ENCODE measurements around the gene MITF.

MITF gene

DNA sequence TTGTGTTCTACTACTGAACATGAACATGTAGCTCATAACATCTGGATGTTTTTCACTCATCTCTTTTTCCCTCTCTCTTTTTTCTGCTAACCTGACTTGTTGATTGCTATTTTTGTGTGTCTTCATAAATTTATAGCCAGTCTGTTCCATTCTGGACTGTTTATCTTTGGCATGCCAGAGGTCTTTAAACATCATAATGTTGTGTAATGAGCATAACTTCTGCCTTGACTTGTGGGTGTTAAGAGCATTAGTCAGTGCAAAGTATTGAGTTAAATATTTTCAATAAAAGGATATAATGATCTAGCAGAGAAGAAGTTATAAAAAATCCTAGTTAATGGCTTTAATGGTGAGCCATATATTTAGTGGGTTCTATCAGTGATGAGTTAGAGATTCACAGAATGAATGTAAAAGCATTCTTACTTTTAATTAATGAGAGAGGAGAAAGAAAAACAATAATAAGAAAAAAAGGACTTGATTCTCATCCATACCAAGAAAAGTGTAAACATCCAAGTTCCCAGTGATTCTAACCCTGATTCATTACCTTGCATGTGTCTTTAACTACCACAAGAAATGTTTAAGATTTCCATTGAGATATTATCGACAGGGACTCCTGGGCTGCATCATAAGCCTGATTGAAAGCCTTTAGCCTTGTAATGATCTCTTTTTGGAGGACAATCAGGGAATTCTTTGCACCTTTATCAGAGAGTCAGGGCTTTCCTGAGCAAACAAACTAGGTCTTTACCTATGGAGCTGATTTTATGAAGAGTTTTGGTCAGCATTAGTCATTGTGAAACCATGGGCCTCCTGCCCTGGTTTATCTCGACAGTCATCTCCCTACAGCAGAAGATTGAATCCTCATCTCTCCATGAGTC lies 22.9 kb downstream of the MITF start:
- DNase-seq (ENCODE audit: low read depth in 2 of 2) = no peak

DNA sequence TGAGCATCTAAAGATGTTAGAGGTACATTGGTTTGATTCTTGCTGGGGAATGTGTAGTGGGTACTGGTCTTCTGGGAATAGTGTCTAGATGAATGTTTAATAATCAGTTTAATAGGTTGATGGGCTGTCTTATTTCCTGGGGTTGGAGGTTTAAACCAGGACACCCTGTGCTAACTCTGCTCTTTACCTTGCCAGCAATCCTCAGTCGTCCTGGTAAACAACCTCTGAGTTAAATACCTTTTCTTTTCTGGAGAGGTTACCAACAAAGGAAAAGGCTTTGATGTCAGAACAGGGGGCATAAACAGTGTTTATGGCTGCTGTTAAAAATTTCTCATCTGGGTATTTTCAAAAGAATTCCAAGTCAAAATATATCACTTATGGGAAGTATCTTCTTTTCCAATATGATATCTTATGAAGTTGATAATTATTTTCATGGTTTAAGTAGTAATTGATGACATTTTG lies 23.5 kb downstream of the MITF start:
- no peak for DNase-seq (ENCODE audit: low read depth in 2 of 2)

DNA sequence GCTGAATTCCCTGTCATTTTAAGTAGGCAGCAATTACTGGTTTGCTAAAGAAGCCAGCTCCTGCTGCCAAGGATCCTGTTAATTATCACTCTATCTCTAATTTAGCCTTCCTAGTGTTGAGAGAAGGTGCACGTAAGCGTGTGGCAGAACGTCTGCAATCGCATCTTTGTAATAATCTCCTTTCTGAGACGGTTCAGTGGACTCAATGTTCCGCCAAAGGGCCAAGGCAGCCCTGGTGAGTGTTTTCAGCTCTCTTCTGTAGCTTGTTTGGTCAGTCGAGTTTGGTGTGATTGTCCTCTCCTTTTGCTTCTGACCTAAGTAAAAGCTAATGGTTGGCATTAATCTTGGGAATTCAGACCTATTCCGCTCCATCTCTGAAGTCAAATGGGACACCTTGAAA lies 24.2 kb downstream of the MITF start:
- no peak for DNase-seq (ENCODE audit: low read depth in 2 of 2)

DNA sequence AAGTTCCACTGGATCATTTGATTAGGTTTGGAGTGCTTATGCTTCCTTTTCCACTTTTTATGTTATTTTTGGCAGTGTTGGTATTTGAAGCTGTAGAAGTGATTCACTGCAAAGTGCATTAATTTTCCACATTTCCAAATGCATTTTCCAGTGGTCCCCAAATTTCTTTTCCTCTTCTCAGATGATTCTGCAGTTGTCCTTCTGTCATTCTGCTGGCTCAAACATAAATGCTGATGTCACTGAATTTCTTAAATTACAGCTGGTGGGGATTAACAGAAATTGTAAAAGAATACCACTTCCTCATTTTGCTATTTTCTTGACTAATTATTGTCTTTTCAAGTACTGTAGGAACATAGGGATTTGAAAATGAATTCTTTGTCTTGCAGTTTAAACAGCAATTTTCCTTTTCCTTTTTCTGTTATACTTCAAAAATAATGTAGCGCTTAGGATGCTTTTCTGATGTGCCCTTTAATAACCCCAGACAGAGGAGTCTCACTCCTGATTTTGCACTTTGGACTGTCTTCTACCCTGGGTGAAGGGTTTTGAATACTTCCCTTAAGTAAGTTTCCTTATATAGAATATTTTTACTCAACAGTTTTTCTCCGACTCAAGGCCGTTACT lies 25.0 kb downstream of the MITF start:
- no peak for DNase-seq (ENCODE audit: low read depth in 2 of 2)

DNA sequence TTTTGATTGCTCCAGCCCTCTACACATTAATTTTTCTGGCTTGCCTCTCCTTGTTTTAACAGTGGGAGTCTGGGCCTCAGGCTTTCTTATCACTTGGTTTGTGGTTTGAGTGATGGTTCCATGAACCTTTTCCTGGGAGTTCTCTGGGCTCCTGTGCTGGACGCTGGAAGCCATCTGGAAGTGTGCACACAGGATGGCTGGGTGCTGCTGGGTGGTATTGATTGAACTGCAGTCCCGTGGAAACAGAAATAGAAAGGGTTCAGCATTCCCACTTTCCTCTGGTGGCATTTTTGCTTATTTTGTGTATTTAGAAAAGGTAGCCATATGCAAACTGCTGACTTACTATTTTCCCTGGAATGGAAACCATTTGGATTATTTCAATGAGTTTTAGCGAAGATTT lies 25.6 kb downstream of the MITF start:
- no peak for DNase-seq (ENCODE audit: low read depth in 2 of 2)

DNA sequence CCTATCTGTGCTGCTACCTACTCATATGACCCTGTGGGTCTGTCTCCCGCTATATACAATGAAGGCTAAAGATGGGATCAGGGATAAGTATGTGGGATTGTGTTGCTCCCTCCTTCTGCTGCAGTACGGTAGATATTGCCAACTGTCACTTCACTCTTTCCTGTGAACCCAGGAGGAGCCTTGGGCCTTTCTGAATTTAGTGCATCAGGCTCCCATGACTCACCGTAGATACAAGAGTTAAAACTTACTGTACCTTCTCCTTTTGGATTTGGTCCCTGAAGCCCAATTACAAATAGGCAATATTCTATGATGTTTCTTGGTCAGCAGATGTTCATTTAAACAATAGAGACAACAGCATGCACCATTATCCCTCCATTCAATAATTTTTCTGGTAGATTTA lies 27.4 kb downstream of the MITF start:
- DNase-seq (ENCODE audit: low read depth in 2 of 2) = no peak

DNA sequence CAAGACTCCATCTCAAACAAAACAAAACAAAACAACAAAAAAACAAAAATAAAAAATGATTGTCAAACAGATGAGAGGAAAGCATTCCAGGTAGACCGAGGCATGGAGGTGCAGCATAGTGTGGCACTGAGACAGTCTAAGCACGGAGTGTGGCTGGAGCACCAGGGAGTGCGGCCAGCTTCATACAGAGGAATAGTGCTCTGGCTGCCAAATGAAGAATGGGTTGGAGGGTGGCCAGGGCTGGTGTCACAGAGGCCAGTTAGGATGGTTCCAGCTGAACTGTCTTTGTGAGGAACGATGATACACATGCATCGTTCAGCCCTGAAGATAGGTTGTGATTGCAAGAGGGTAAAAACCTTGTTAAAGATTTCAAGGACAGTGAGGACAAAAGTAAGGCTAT lies 28.3 kb downstream of the MITF start:
- no peak for DNase-seq (ENCODE audit: low read depth in 2 of 2)

DNA sequence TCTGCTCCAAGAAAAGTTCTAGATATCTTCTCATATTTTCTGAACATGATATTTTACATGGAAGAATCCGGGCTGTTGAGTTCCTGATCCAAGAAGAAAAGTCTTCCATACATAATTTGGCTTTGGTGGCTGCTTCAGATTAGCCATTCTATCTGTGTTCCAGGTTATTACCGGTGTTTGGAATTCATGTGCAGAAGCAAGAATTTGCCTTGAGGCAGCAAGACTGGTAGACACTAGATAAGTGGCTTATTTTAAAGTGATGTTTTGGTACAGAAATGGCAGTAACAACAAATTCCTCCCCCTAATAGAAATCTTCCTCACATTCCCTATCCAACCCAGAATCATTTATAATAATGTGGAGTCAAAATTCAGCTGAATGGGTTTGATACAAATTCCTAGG lies 29.2 kb downstream of the MITF start:
- no peak for DNase-seq (ENCODE audit: low read depth in 2 of 2)

DNA sequence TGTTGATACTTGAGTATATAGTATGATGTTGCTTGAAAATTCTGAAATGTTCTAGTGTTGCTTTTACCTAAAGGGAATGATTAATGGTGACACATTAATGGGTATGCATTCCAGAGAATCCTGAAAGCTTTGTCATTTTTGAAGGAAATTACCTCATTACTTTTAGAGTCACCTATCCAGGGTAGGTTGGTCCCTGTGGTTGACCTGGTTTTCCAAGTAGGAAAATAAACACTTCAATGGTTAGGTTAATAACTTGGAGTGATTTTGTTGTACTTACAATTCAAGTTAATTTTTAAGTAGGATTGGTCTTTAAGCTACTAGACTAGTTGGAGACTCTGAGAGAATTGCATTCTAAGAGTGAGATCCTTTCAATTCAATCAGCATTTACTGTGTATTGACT lies 31.0 kb downstream of the MITF start:
- no peak for DNase-seq (ENCODE audit: low read depth in 2 of 2)

DNA sequence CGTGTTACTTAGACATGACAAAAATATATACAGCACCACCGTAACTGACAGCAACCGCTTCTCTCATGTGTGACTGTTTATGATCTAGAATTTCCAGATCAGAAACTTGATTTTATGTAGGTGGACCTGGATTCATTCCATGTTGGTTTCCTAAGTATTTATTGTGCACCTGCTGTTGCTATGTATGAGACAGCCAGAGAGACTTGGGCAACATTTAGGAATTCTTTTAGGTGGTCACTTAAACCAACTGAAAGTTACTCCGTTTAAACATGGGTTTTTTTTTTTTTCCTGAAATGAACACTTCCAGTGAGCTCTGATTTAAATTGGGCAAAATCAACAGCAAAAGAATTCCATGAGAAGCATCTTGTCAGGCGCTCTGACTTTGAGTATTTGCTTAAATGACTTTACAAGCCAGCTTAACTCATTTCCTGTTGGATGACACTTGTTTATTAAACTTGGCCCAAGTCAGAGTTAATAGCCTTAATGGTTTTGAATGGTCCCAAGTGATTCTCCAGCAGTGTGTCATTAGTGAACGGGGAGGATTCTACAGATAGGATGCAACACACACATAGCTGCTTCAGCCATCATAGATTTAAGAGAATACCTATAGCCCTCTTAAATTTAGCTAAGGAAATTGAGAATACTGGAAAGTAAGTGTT lies 31.8 kb downstream of the MITF start:
- no peak for DNase-seq (ENCODE audit: low read depth in 2 of 2)

DNA sequence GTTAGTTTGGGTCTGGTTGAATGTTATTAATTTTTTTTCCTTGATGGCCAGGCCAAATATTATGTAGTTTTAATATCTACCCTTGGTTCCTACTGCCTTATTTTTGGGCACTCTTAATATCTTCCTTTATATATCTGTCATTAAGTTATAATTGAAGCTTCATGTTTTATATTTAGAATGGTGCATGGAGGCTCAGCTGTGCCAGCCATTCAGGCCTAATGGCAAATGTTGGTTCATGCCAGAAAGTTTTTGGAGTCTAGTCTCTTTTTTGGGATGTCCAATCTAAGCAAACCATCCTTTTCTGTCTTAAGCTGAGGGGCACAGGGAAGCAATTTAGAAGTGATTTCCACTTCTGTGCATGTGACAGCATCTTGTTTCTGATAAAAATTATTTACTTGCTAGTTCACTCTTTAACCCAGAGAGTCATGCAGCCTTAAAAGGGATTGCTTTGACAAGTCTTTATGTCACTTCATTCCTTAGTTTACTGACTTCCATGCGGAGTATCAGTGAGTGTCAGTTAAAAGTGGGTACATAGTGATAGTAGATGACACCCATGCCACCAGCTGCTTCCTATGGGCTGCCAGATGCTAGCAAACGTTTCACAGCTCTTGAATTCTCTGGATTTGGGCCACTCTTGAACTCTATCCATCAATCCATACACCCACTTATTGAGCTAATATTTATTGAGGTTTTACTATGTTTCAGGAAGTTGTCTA lies 33.0 kb downstream of the MITF start:
- no peak for DNase-seq (ENCODE audit: low read depth in 2 of 2)

DNA sequence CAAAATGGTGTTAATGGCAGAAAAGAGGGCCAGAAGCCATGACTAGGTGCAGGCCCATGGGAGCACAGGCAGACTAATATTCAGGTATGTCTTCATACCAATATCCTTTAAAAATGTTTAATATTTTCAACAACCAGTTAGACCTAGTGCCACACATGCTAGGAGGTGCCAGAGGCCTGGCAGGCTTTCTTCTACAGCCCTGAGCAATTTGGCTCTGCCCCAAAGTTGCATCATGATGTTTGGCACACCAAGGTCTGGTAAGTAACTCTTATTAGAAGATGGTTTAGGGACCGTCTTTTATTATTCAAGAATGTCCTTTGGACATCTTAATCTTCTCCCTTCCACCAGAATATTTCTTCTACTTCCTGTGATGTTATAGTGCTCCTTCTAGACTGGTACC lies 34.8 kb downstream of the MITF start:
- no peak for DNase-seq (ENCODE audit: low read depth in 2 of 2)

DNA sequence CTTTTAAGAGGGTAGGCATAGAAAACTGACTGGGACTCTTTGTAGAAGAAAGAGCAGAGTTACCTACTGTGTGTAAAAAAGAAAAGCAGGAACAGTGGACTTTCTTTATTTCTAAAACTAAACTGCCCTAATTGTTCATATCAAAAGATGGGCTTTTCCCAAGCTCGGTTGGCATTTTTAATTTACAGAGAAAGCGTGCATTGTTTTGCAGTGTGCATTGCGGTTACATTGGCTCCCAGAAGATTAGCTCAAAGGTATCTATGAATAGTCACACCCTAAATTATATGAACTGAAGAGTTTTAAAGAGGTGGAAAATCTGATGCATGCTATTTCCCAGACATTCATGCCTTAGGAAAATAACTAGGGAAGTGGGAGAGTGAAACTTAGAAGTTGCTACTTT lies 36.5 kb downstream of the MITF start:
- DNase-seq (ENCODE audit: low read depth in 2 of 2) = no peak

DNA sequence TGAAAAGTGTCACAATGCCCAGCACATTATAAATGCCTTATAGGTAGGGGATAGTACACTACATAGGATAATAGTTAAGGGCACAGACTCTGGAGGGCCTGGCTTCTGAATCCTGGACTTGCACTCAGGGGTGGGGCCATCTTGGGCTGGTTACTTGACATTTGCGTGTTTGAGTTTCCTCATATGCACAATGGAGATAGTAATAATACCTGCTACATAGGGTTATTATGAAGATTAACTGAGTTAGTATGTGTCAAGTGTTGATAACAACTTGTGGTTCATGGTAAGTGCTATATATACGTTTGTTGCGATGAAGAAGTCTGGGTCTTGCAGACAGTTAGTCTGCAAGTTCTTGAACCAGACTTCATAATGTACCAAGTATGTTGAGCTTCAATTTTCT lies 37.0 kb downstream of the MITF start:
- DNase-seq (ENCODE audit: low read depth in 2 of 2) = no peak

DNA sequence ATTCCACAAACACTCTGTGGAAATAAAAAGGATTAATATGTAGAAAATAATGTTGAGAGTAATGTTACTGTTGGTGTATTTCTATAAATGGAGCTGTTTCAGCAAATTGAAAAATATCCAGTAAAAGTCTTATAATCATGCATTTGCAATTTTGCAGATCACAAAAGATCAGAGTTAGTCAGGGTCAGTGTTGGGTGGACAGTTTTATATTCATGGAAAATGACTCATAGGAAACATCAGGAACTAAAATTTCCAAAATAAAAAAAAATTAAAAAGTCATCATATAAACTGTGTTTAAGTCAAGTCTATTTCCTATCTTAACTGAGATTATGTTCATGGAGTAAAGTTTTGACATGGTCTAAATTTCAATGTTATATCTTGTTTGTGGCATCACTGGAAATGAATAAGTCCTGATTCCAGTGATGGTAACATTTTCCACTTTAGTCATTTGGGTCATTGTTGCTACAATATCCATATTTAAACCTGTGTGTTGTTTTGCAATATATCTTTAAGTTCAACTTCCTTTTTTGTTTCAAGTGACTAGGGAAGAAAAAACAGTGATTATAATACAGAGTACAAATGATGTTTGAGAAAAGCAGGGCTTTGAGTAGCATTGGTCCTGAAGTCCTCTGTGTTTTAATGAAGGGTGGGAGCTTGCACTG lies 37.8 kb downstream of the MITF start:
- no peak for DNase-seq (ENCODE audit: low read depth in 2 of 2)

DNA sequence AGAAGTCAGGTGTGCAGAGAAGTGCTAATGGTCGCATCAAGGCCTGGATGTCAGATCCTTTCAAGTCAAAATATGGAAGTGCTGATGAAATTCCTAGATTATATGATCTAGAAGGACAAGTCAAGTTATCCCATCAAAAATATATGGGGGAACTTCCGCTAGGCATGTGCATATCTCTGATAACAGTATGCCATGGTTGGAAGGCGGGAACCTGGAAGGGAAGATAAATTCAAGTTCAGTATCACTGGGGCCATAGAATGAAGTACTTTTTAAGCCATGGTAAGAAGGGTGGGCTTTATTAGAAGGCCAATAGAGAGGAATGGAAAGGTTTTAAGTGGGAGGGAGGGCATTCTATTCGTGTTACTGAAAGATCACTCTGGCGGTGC lies 38.3 kb downstream of the MITF start:
- DNase-seq (ENCODE audit: low read depth in 2 of 2) = no peak

DNA sequence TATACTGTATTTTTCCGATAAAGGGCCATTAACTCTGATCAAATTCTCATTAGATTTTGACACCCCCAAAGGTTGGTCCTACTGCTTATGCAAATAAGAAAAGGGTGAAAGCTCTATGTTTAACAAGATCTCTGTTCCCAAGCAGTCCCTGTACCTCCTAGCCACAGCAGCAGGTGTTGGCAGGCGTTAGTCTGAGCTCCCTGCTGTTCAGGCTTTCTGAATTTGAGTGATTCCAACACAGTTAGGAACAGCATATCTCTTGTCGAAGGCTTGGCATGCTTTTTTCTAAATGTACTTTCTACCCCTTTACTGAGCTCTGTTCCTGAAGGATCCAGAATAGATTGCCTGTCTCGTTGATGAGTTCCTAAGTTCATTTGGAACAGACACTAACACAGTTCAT lies 42.3 kb downstream of the MITF start:
- DNase-seq (ENCODE audit: low read depth in 2 of 2) = no peak

DNA sequence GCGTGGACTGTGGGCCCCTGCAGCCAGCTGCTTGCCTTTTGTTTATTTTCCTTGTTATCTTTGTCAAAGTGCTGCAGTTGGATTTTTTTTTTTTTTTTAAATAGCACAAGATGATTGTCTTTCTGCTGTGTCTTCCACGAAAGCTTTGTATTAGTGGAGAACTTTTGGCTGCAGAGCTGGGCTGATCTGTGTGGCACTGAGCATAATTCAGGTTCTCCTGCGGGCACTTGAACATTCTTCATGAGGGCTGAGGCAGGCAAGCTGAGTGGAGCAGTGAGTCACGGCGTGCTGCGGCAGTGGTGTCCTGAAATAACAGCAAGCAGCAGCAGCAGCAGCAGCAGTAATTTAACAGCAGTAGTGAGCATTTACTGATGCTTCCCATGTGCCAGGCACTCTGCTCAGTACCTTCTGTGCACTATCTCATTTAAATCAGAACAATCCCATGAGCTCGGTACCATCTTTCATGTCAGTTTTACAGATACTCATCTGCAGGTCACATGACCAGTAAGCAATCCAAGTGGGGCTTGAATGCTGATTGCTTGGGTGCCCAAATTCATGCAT lies 45.8 kb downstream of the MITF start:
- DNase-seq (ENCODE audit: low read depth in 2 of 2) = no peak

DNA sequence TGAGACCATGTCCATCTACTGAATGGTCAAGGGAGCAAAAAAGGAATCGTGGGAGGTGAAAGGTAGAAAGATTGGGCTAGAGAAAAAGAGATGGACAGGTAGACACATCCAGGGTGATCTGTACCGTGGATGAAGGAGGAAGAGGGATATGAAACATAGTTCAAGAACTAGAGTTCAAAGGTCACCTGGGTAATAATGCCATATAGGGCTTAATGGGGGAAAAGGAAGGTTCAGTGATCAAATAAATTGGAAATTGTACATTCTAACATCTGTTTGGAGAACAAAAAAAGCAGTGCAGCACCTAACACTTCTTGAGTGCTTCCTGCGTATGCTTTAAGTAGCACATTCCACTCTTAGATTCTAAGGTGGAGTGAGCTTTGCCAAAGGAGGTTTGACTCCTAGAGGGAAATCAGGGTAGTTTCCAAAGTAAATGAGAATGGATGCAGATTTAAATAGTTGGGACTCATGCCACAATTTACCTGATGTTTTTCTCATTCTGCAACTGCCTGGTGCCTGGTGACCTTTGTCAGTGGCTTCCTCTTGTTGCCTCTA lies 46.6 kb downstream of the MITF start:
- DNase-seq (ENCODE audit: low read depth in 2 of 2) = no peak

DNA sequence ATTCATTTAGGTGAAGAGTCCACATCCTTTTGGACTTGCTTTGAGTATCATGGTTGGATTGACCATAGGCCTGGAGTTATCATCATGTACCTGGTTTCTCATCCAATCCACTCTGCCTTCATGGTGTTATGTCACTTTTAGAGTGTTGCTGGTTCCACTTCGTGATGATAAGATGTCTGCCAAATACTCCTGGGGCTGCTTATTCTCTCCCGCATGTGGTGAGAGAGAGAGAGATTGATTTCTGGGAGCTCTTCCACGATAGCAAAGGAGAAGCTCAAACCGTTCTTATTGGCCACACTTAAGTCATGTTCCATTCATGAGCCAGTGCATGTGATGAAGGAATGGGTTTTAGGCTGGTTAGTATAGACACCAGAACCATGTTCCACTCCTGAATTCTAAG lies 47.6 kb downstream of the MITF start:
- no peak for DNase-seq (ENCODE audit: low read depth in 2 of 2)
